ENCODE results near the gene MBNL3.
"Not testable (repeated sequence)": the region's sequence is repeated elsewhere in the genome, so short reads cannot be mapped to it uniquely, and the experiment has no call there.

Gene MBNL3

DNA sequence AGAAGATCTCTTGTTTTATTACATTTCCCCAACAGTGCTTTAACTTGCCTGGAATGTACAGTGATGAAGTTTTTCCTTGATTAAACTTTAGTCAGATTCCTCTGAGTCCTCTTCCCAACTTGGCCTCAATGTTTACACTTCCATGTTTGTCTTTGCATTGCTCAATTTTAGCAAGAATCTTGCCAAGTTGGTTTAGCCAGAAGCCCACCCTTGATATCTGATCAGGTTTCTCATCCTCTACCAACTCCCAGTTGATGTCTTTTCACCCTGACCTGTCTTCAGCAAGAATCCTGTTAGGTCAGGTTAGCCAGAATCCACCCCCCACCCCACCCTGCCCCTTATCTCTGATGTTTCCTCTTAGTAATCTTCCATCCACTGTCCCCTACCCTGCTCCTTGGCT is 120.9 kb downstream of the MBNL3 start:
- no peak for DNase-seq

DNA sequence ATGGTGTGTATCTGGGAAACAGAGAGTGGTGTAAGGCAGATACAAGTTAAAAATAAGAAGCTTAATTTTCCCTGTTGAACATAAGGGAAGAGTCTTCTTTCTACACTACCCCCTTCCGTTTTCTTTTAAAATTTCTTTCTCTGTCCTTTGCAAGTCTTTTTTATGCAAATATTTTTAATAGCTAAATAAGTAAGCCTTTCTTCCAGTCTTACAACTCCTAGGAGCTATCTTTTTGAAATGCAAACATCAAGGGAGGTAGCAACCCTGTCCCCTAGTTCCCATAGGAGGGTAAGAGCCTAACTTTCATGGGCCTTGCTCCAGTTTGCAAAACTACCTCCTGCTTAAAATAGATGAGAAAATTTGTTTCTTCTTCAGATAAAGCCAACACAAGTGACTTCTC is 121.5 kb downstream of the MBNL3 start:
- no peak for DNase-seq

- no peak for DNase-seq
Observed at GRCh38 chrX:132365490-132365889, 123.3 kb downstream of the MBNL3 start.

- no peak for DNase-seq
Observed at GRCh38 chrX:132364313-132364712, 124.5 kb downstream of the MBNL3 start.

DNA sequence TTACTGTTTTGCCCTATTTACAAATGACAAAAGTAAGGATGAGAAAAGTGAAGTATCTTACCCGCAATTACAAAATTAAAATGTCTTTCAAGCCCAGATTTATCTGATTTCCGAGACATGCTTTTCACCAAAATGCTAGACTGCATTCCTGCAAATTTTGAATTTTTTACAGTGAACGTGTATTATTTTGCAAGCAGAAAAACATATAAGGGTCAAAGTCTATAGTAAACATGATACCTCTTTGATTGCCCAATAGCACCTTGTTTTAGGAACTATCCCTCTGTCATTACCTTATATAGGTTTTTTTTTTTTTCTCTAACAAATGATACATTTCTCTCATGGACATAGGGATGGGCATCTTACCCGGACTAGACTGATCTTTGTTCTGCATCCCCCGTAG is 135.4 kb downstream of the MBNL3 start:
- DNase-seq = no peak

DNA sequence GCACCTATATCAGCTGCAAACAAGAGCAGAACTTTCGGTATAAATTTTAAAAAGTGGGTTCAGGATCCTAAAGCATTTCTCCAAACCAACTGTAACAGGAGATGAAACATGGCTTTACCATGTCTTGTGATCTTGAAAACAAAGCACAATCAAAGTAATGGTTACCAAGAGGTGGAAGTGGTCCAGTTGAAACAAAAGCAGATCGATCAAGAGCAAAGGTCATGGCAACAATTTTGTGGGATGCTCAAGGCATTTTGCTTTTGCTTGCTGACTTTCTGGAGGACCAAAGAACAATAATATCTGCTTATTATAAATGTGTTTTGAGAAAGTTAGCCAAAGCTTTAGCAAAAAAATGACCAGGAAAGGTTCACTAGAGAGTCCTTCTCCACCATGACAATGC is 152.7 kb downstream of the MBNL3 start:
- no peak for DNase-seq

GRCh38 chrX:132333351-132333750 is 155.5 kb downstream of the MBNL3 start:
- no peak for DNase-seq

- DNase-seq = no peak
Observed at GRCh38 chrX:132331532-132331931, 157.3 kb downstream of the MBNL3 start.

DNA sequence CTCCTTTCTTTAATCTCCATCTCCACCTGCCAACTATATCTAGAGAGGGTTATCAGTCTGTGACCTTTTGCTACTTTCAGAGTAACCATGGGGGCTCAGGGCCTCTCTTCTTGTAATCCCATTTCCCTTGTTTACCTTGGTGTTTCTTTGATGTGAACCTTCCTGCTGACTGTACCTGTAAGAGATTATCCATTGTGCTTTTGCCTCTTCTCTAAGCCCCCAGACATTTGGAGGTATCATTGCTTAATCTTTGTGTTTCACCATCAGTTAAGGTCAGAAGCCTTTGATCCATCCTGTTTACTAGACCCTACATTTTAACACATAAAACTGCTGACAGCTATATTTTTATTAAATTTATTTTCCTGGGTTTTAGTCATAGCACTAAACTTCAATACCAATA is 157.8 kb downstream of the MBNL3 start:
- no peak for DNase-seq

DNA sequence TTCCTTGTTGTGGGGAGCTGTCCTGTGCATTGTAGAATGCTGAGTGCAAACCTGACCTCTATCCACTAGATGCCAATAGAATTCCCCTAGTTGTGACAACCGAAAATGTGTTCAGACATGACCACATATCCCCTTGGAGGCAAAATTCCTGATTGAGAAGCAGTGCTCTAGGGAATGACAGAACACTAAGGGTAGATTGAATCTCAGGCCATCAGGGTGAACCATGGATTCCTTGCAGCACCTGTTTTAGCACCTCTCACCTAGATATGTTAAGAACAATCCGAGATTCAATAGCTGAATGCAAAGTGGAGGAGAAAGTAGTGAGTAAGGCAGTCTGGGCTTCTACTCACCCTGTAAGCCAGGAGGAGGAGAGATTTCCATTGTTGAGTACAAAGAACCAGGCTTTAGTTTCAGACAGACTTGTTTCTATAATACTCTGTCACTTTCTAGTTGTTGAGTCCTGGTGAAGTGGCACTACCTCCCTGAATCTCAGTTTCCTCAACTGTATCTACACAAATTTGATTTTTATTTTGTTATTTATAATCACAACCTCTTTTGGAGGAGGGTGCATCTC is 158.6 kb downstream of the MBNL3 start:
- DNase-seq = no peak

GRCh38 chrX:132326960-132327359 is 161.9 kb downstream of the MBNL3 start:
- not testable (repeated sequence) for DNase-seq

All from activated T-cell treated with anti-CD3 and anti-CD28 coated beads, Interleukin-2, amount 50 U/mL, for 48 hours (primary cell).